OCI-LY1 (cell line): ENCODE measurements around the gene NKAIN2.

ENCODE experiments used
- H2AFZ ChIP-seq: fragments of 200-600 bp; sonication (generic), shearing (Covaris generic); 2 replicates; pipeline ENCODE4 v1.6.0; 2014; ENCODE audit warnings: antibody characterized with exemption, mild to moderate bottlenecking, low read length
- H3F3A ChIP-seq: fragments of 200-600 bp; sonication (generic), shearing (Covaris generic); 2 replicates; pipeline ENCODE4 v1.6.0; 2014; ENCODE audit warnings: mild to moderate bottlenecking, antibody characterized with exemption, low read length, moderate library complexity; ENCODE audit not compliant: insufficient read depth
- H3K27ac ChIP-seq: fragments of 200-600 bp; sonication (generic); 2 replicates; pipeline ENCODE4 v1.5.1; 2014; ENCODE audit warnings: low read length, mixed run types, mild to moderate bottlenecking, low read depth; ENCODE audit not compliant: poor library complexity, severe bottlenecking
- H3K27me3 ChIP-seq: fragments of 200-600 bp; sonication (generic); 2 replicates; pipeline ENCODE4 v1.6.0; 2014; ENCODE audit warnings: antibody characterized with exemption, mild to moderate bottlenecking, low read length, moderate library complexity; ENCODE audit not compliant: insufficient read depth
- H3K36me3 ChIP-seq: fragments of 200-600 bp; sonication (generic); 2 replicates; pipeline ENCODE4 v1.6.1; 2014; ENCODE audit warnings: mild to moderate bottlenecking, antibody characterized with exemption, low read length, moderate library complexity, mixed read lengths; ENCODE audit not compliant: insufficient read depth
- H3K4me1 ChIP-seq: fragments of 200-600 bp; sonication (generic); 2 replicates; pipeline ENCODE4 v1.5.1; 2014; ENCODE audit warnings: mild to moderate bottlenecking, low read length, moderate library complexity; ENCODE audit not compliant: insufficient read depth, severe bottlenecking
- H3K4me2 ChIP-seq: fragments of 200-600 bp; sonication (generic), shearing (Covaris generic); 2 replicates; pipeline ENCODE4 v1.6.1; 2014; ENCODE audit warnings: low read length
- H3K4me3 ChIP-seq: fragments of 200-600 bp; sonication (generic); 2 replicates; pipeline ENCODE4 v1.5.1; 2014; ENCODE audit warnings: low read length, low read depth, mild to moderate bottlenecking, mixed read lengths; ENCODE audit not compliant: poor library complexity, severe bottlenecking
- H3K79me2 ChIP-seq: fragments of 200-600 bp; shearing (Covaris generic); 2 replicates; pipeline ENCODE4 v1.6.1; 2016; ENCODE audit warnings: mixed run types, low read length, mixed read lengths; ENCODE audit not compliant: insufficient read depth
- H3K9ac ChIP-seq: fragments of 200-600 bp; sonication (generic), shearing (Covaris generic); 2 replicates; pipeline ENCODE4 v1.6.1; 2014; ENCODE audit warnings: mild to moderate bottlenecking, low read length, mixed read lengths
- H3K9me2 ChIP-seq: fragments of 200-600 bp; sonication (generic), shearing (Covaris generic); 2 replicates; pipeline ENCODE4 v1.6.1; 2014; ENCODE audit warnings: low read depth, mild to moderate bottlenecking, low read length, mixed read lengths
- H3K9me3 ChIP-seq: fragments of 200-600 bp; shearing (Covaris generic); 2 replicates; pipeline ENCODE4 v1.6.1; 2014; ENCODE audit warnings: low read length, mixed read lengths
- H4K20me1 ChIP-seq: fragments of 200-600 bp; sonication (generic), shearing (Covaris generic); 2 replicates; pipeline ENCODE4 v1.6.0; 2016; ENCODE audit warnings: mild to moderate bottlenecking, low read length; ENCODE audit not compliant: insufficient read depth
- EZH2 ChIP-seq: fragments of 200-600 bp; sonication (generic), shearing (Covaris generic); IDR thresholded peaks from 2 replicates; pipeline ENCODE4 v1.8.0; 2017; ENCODE audit warnings: borderline replicate concordance, mixed run types, mild to moderate bottlenecking, antibody characterized with exemption, low read length, moderate library complexity, mixed read lengths
- TF ChIP-seq, protein P1 (sequence below): fragments of 200-600 bp; sonication (generic), shearing (Covaris generic); IDR thresholded peaks from 2 replicates; pipeline ENCODE4 v1.5.1; 2017; ENCODE audit warnings: mild to moderate bottlenecking, antibody characterized with exemption, low read length, moderate library complexity, mixed read lengths

Gene NKAIN2

DNA sequence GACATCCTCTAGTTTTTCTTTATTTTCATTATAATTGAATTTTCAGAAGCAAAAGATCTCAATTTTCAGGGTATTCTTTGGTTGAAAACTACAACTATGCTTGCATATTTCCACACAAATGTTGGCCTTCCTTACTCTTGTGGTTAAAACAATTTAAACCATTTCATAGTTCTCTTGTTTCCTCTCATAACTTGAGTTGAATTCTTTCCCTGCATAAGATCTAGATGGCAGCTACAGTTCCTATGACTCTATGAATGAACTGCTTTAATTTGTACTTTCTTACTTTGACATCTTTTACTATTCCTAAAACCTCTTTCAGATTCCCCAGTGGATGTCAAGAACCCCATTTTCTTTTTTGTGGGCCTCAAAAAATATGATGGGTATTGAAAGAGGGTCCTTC is 564.5 kb downstream of the NKAIN2 start:
- TF ChIP-seq EZH2: no peak
- TF ChIP-seq, protein P1, sequence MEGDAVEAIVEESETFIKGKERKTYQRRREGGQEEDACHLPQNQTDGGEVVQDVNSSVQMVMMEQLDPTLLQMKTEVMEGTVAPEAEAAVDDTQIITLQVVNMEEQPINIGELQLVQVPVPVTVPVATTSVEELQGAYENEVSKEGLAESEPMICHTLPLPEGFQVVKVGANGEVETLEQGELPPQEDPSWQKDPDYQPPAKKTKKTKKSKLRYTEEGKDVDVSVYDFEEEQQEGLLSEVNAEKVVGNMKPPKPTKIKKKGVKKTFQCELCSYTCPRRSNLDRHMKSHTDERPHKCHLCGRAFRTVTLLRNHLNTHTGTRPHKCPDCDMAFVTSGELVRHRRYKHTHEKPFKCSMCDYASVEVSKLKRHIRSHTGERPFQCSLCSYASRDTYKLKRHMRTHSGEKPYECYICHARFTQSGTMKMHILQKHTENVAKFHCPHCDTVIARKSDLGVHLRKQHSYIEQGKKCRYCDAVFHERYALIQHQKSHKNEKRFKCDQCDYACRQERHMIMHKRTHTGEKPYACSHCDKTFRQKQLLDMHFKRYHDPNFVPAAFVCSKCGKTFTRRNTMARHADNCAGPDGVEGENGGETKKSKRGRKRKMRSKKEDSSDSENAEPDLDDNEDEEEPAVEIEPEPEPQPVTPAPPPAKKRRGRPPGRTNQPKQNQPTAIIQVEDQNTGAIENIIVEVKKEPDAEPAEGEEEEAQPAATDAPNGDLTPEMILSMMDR: no peak
- no peaks in the 10 kb centered on the region for H3K9me3 ChIP-seq
- H3K4me2 ChIP-seq: no peak overlapping the region
- no peaks in the 10 kb centered on the region for H3K4me1 ChIP-seq
- H3K27me3 ChIP-seq: no peaks in the 10 kb centered on the region
- no peaks in the 10 kb centered on the region for H3F3A ChIP-seq
- H3K9ac ChIP-seq: no peak overlapping the region
- H4K20me1 ChIP-seq: no peaks in the 10 kb centered on the region
- H3K9me2 ChIP-seq: no peaks in the 10 kb centered on the region
- H2AFZ ChIP-seq: no peak overlapping the region
- H3K27ac ChIP-seq: no peak overlapping the region
- H3K79me2 ChIP-seq: no peaks in the 10 kb centered on the region
- no peaks in the 10 kb centered on the region for H3K36me3 ChIP-seq
- no peak overlapping the region for H3K4me3 ChIP-seq

DNA sequence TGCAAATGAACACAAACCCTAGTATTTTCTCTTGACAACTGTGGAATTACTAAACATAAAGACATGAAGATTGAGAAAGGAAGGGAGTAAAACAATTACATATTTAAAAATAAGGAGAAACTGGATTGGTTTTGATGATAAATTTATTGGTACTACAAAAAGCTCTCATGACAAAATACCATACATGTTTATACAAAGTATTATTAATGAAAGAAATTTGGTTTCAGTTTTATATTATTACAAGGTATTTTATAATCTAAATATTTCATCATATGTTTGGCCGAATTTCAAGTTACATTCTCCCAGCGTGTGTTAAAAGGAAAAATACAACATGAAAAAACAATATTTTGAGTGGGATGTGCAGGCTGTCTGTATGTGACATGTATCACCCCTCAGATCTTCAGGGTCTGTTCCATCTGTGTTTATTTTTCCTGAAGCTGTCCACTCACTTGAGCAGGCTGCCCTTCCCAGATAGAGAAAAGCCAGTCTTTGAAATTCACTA is 568.4 kb downstream of the NKAIN2 start:
- H4K20me1 ChIP-seq: no peaks in the 10 kb centered on the region
- H3K4me1 ChIP-seq: no peaks in the 10 kb centered on the region
- H3K9me2 ChIP-seq: no peaks in the 10 kb centered on the region
- TF ChIP-seq EZH2: no peak
- TF ChIP-seq, protein P1: no peak
- H3K9me3 ChIP-seq: no peaks in the 10 kb centered on the region
- H3K9ac ChIP-seq: no peak overlapping the region
- no peak overlapping the region for H3K27ac ChIP-seq
- no peak overlapping the region for H3K4me2 ChIP-seq
- no peak overlapping the region for H3K4me3 ChIP-seq
- H3F3A ChIP-seq: no peaks in the 10 kb centered on the region
- H3K27me3 ChIP-seq: no peaks in the 10 kb centered on the region
- H3K36me3 ChIP-seq: no peaks in the 10 kb centered on the region
- no peaks in the 10 kb centered on the region for H3K79me2 ChIP-seq
- H2AFZ ChIP-seq: no peak overlapping the region

DNA sequence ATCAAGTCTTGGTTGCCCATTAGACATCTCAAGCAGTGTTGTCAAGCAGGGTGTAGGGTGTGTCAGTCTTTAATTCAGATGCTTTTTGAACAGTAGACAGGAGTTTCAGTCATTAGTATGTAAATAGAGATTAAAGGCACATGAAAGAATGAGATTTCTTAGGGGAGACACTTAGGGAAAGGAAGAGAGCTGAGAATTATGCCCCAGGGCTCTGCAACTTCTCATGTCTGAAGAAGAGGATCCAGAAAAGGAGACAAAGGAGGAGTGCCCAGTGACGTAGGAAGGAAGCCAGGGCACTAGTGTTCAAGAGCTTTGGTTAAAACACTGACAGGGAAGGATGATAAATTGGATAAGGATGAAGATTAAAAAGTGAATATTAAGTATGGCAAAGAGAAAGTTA is 569.7 kb downstream of the NKAIN2 start:
- H3K4me3 ChIP-seq: no peak overlapping the region
- H3K9ac ChIP-seq: no peak overlapping the region
- no peaks in the 10 kb centered on the region for H3K79me2 ChIP-seq
- no peaks in the 10 kb centered on the region for H3K4me1 ChIP-seq
- no peak overlapping the region for H3K4me2 ChIP-seq
- H3F3A ChIP-seq: no peaks in the 10 kb centered on the region
- H3K9me3 ChIP-seq: no peaks in the 10 kb centered on the region
- no peaks in the 10 kb centered on the region for H3K36me3 ChIP-seq
- no peak overlapping the region for H3K27ac ChIP-seq
- TF ChIP-seq, protein P1: no peak
- no peak for TF ChIP-seq EZH2
- H3K27me3 ChIP-seq: no peaks in the 10 kb centered on the region
- no peaks in the 10 kb centered on the region for H3K9me2 ChIP-seq
- H2AFZ ChIP-seq: no peak overlapping the region
- H4K20me1 ChIP-seq: no peaks in the 10 kb centered on the region
